ENCODE results near the gene SEMA5A. TPM values are rescaled to one million over a fixed set of nuclear protein-coding genes. Genes with fewer than 3 reads are reported as not detected.

The SEMA5A gene, protein sequence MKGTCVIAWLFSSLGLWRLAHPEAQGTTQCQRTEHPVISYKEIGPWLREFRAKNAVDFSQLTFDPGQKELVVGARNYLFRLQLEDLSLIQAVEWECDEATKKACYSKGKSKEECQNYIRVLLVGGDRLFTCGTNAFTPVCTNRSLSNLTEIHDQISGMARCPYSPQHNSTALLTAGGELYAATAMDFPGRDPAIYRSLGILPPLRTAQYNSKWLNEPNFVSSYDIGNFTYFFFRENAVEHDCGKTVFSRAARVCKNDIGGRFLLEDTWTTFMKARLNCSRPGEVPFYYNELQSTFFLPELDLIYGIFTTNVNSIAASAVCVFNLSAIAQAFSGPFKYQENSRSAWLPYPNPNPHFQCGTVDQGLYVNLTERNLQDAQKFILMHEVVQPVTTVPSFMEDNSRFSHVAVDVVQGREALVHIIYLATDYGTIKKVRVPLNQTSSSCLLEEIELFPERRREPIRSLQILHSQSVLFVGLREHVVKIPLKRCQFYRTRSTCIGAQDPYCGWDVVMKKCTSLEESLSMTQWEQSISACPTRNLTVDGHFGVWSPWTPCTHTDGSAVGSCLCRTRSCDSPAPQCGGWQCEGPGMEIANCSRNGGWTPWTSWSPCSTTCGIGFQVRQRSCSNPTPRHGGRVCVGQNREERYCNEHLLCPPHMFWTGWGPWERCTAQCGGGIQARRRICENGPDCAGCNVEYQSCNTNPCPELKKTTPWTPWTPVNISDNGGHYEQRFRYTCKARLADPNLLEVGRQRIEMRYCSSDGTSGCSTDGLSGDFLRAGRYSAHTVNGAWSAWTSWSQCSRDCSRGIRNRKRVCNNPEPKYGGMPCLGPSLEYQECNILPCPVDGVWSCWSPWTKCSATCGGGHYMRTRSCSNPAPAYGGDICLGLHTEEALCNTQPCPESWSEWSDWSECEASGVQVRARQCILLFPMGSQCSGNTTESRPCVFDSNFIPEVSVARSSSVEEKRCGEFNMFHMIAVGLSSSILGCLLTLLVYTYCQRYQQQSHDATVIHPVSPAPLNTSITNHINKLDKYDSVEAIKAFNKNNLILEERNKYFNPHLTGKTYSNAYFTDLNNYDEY
- total RNA-seq (2014; rRNA removed; shearing (Covaris generic)) = not detected in 2 replicates

DNA sequence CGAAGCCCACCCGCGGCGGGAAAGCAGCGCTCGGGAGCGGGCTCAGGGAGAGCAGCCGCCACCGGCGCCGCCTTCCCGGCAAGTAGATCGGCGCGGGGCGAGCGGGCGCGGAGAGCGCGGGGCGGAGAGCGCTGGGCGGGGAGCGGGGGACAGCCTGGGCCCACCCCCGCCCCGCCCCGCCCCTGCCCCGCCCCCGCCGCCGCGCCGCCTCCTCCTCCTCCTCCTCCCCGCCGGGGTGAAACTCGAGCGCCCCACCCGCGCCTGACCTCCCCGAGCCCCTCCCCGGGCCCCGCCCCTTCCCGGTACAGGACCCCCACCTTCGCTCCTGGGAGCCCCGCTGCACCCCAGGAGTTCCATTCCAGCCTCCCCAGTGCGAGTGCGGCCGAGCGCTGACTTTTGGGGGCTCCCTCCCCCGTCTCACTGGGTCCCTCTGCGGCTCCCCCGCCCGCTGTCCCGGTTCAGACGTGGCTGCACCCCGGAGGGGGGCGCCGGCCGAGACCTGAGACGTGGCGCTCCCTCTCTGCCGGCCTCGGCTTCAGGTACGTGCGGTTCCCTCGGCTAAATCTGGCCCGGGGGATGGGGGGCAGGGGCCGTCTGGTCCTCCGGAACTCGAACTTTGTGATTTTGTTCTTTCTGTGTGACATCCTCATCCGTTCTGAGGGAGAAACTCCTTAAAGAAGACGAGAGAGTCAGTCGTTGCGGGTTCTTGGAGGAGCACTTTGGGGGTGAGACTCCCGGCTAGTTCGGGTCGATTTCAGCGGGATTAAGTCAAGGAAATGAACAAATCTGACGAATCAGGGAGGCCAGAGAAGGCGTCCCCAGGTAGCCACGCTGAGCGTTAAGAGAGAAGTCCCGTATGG lies at the start of gene SEMA5A:
Gene SEMA5A (minus strand): TSS at position 84 of the 860 bp plus-strand sequence. CDS start 166,129 bp downstream, outside the sequence.
- no peak for DNase-seq (ENCODE audit: low spot score)

DNA sequence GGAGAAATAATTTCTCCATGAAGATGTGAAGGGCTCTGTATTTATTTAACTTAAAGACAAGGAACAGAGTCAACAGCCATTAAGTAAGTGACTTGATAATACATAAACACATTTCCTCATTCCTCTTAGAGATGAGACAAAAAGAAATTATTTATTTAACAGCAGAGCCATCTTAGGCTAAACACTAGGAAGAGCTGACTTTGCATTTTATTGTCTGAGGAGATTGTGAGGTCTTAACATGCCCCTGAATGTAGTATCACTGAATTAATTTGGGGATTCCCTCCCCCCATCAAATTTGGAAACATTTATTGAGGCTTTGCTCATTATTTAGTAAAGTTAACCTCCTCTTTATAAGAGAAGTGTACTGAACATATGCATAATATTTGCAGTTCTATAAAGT lies 49.0 kb upstream of the SEMA5A start:
- DNase-seq (ENCODE audit: low spot score) = no peak

DNA sequence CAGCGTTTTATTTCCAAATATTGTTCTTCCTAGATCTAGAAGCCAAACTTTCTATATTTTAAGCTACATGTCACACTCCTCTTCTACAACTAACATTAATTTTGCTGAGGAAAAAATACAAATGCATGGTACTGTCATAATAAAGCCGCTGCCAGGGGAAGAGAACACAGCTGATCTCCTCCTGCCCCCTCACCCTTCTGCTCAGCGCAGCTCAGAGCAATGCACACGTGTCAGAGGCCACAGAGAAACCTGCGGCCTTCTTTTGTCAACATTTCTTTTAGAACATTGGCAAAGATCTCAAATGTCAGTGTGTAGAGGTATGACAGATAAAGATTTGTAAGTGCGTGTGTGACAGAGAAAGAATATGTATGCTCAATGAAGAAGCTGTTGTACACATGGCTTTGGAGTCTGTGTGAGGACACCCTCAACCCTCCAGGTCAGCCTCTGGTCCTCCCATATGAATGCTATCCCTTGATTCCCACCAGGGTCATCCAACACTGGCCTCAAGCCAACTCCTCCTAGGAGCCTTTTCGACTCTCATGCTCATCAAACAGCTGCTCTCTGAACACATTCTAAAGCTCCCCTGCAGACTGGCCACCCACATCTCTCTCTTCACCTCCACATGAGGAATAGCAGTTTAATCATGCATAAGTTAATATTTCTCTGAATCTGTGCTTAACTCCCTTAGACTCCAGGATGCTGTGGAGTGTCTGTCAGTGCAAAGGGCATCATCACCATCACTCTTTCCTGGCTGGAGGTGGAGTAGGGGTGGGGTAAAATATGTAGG lies 43.4 kb upstream of the SEMA5A start:
- no peak for DNase-seq (ENCODE audit: low spot score)

DNA sequence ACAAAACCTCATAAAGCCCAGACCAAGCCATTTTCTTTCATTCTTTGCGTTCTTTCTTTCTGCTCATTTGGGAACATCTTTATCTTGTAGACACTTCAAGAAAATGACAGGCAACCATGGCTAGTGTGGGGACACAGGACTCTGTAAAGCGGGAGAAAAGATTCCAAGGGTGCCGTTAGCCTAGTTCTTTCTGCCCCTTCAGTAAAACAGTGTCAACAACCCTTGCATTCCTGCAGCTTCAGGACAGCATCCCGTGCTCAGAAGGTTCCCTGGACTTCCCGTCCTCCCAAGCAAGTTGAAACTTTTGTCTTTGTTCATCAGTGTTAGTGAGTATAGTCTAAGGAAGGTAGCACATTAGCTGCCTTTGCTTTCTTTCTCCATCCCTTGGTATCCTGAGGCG lies 42.4 kb upstream of the SEMA5A start:
- no peak for DNase-seq (ENCODE audit: low spot score)

DNA sequence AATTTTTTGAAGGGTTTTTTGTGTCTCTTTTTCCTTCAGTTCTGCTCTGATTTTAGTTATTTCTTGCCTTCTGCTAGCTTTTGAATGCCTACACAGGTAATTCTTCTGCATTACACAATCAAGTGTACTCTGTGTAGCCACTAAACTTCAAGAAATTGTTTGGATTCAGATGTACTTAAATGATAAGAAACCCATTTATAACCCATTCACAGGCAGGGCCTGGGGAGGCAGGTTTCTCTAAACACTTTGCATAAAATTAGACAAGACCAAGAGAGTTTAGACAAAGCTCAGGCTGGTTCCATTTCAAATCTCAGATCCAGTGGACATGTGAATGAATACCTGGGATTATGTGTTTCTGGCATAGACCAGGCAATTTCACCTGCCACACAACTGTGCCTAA lies 41.3 kb upstream of the SEMA5A start:
- no peak for DNase-seq (ENCODE audit: low spot score)

DNA sequence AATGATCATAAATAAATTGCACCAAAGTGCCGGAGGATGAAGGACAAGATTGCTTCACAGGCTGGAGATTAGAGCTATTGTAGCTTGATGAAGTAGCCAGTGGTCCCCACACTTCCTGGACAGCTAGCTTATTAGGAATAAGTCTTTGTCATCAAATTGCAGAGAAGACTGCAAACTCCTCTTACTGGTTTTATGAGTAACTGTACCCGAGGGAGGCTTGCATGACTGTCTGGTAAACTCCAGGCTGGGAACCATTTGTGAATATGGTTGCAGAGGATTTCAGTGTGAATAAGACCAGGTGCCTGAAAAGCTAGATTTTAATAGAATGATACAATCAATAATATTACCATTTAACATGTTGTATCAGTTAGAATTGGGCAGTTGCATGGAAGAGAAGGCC lies 36.5 kb upstream of the SEMA5A start:
- no peak for DNase-seq (ENCODE audit: low spot score)

DNA sequence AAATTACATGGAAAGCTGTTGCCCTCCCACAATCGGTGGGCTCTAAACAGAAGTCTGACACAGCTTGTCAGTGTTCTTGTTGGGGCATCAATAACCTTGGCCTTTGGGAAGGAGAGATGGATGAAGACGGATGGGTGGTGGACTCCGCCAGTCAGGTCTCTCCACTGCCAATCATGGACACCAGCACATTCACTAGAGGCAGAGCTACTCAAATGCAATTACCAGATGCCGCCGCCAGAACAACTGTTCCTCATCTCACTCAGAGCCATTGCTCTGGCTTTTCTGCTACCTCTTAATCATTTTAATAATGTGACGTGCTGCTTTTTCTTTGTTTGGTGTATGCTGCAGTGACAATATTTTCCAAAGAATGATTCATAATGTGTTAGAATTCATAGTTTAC lies 27.9 kb upstream of the SEMA5A start:
- DNase-seq (ENCODE audit: low spot score) = no peak

DNA sequence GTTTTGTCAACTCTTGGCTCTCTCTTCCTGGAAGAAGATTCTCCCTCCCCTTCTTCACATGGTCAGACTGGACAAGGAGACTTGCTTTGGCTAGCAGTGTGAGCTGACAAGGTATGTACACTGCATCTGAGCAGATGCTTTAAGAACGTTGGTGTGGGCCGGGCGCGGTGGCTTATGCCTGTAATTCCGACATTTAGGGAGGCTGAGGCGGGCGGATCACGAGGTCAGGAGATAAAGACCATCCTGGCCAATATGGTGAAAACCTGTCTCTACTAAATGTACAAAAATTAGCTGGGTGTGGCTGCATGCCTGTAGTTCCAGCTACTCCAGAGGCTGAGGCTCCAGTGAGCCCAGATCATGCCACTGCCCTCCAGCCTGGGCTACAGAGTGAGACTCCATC lies 26.4 kb upstream of the SEMA5A start:
- DNase-seq (ENCODE audit: low spot score) = no peak

DNA sequence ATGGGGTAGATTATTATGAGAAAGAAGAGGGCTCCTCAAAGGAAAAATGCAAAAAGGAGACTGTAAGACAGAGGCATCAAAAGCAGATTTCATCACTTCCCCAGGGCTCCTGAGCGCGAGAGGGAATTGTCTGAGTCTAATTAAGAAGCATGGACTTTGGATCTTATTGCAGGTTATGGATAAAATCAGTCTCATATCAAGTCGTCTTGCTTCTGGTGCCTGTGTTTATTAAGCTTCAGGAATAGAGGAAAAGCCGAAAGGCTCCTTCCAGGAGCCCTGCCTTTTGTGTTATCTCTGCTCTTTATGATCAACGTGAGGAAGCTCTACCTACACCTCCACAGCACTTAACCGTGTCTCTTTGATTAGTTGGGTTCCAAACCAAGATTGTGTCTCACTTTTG lies 25.0 kb upstream of the SEMA5A start:
- no peak for DNase-seq (ENCODE audit: low spot score)

DNA sequence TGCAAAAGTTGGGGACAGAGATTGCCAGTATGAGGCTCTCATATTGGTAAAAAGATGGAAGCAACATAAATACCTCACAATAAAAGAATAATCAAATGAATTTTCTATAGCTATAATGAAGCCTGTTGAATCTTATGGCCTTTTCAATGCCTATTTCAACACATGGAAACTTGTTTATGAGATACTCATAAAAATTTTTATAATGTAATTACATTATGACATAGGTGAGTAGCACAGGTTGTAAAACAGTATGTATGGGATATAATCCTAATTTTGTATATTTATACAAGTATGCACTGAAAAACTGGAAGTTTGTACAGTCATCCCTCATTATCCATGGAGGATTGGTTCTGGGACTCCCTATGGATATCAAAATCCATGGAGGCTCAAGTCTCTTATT lies 21.2 kb upstream of the SEMA5A start:
- no peak for DNase-seq (ENCODE audit: low spot score)

DNA sequence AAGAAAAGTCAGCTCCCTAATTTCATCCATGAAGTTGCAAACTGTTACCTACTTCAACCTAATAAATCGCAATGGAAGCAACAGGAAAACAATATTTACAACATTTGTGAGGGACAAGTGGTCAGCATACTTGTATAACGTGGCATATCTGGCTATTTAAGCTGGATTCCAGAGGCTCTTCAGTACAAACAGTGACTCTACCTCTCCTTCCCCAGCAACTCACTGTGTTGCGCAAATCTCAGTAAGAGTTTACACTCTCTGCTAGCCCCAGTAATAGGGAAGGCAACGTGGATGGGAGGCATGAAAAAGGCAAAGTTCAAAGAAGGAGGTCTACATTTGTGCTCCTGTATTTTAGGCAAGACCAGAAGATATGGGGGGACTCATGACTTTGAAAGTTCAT lies 18.9 kb upstream of the SEMA5A start:
- DNase-seq (ENCODE audit: low spot score) = no peak

DNA sequence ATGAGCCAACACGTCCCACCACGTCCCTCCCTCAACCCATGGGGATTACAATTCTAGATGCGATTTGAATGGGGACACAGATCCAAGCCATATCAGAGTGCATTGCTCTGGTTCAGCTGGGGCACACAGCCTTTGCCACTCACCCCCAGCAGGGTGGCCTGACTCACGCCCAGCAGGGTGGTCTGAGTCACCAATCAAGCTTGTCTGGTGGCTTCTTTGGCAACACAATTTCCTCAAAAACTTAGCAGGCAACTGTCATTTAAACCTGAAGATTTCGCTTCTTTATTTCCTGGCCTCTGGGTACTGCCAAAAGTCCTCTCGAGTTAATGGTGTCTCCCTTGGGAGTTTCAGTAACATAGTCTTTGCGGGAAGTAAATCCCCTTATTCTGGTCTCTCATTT lies 16.3 kb upstream of the SEMA5A start:
- DNase-seq (ENCODE audit: low spot score) = no peak

DNA sequence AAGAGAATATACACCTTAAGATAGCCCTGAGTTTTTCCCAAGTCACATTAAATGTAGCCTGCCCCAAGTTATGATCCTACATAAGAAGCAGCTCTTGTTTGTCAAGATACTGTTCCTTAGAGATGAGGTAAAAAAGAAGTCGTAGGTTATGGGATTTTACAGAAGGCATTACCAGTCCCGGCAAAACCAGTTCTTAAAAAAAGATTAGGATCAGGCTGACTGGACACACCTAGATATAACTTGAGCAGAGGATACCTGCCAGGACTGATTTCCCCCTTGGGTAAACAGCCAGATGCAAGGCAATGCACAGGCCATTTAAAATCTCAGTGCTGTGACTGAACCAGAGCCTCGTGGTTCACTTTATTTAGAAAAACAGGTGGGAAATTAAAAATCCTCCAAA lies 14.1 kb upstream of the SEMA5A start:
- no peak for DNase-seq (ENCODE audit: low spot score)

DNA sequence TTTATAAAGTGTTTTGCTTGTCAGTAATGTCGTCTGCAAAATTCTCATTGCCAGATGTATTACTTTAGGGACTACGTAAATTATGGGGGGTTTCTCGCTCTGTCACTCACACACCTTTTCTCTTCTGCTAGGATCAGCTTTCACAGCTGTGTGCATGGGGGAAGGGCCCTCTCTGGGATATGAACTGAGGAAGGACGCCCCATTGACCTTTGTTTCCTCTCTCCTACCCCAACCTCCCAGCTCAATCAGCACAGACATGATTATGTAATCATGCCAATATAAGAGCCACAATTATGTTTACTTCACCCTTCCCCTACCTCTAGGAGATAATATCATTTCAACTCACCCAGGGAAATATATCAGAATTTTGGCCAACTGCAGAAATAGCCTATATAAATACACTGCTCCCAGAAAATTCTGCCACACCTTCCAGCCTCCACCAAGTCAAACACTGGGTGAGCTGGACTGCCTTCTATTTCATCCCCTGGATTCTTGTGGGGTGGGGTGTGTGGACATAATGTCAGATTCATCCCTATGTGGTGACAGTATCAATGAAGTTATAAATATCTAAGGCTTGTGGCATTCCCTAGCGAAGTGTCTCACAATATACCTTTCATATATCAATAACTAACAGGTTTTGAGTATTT lies 12.6 kb upstream of the SEMA5A start:
- DNase-seq (ENCODE audit: low spot score) = no peak

DNA sequence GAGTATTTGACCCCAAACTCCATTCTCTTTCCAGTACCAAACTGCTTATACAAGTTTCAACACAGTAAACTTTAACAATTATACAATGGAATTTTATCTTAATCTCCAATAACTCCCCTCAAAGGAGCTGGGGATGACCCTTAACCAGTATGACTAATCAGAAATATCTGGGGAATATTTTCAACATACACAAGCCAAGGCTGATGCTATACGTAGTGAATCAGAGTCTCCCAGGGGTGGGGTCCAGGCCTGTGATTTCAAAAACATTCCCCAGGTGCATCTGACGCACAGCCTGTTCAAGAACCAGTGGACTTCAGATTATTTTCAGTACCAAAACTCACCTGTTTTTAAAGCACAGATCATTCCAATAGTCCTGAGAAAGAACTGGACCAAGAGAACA lies 11.8 kb upstream of the SEMA5A start:
- DNase-seq (ENCODE audit: low spot score) = no peak

DNA sequence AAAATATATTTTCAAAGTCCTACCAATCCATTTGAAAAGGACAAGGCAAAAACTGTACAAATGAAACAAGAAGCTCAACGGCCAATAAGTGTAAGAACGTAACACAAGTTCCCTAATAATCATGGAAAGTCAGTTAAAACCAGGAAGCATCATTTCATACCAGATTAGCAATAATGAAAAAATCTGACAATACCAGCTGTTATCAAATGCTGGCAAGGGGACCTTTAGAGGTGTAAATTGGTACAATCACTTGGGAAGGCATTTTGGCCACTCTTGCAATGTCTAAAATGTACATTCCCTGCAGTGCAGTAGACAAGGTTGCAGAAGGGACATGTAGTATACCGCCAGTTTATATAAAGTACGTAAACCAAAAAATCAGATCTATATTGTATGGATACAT lies 10.1 kb upstream of the SEMA5A start:
- no peak for DNase-seq (ENCODE audit: low spot score)

DNA sequence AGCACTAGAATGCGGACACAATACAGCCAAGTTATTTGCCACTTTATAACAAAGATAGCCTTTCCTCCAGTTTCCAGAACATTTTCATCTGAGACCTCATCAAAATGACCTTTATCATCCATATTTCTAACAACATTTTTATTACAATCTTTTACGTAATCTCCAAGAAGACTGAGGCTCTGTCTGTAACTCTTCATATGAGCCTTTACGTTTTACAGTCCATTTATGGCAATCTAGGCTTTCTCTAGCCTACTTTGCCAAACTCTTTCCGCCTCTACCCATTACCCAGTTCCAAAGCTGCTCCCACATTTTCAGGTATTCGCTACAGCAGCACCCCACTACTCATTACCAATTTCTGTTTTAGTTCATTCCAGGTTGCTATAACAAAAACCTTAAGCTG lies 8.2 kb upstream of the SEMA5A start:
- DNase-seq (ENCODE audit: low spot score) = no peak

DNA sequence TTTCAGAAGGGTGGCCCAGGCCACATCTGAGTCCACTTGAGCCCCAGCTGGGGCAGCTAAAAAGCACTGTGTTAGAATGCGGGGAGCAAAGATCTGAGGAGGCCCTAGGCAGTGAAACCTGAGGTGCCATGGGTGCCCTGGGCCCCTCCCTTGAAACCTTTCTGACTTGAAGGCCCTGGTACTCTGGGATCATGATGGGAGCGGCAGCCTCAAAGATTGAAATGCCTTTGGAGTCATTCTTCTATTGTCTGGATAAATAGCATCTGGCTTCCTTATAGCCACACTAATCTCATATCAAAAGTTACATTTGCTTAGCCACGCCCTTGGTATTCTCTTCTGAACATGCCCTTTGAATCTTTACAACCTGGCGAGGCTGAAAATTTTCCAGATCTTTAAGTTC lies 7.7 kb upstream of the SEMA5A start:
- no peak for DNase-seq (ENCODE audit: low spot score)

DNA sequence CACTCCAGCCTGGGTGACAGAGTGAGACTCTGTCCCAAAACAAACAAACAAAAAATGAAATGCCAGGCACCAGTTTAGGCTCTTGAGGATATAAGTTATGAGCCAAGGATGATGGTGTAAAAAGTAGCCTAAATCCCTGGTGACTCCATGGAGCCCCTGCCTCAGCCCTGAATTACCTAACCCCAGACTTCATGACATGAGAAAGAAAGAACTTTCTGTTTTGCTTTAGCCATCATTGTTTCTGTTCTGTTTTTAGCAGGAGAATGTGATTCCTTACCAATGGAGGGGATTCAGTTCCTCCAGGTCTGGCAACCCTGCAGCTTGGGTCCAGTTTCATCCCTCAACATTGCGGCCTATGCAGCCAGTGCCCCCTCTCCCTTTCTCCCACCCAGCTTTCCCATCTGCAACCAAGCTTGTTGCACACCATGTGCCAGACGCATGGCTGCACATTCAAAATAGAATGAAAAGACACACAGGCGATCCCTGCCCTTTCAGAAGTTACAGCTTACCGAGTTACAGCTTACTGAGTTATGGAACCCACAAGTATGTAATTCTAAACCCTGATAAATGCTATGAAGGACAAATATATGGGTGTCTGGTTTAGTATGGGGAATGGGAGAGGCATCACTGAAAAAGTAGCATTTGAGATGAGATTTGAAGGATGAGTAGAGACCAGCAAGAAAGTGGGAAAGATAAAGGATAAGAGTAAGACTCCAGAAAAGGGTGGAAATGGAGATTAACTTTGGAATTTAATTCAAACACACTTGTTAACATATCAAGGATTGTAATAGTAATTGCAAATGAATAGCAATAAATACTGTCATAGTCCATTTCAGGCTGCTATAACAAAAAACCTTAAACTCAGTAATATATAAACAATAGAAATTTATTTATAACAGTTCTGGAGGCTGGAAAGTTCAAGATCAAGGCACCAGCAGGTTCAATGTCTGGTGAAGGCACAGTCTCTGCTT lies 6.0 kb upstream of the SEMA5A start:
- no peak for DNase-seq (ENCODE audit: low spot score)

Data from HT-29 (cell line).